IMR-90 (cell line): ENCODE results near the gene OR7C1.

Experiments used
- BHLHE40 ChIP-seq: fragments of 150-350 bp; IDR thresholded peaks from 2 replicates; pipeline ENCODE4 v1.6.1; 2016; ENCODE audit warnings: mild to moderate bottlenecking, low read depth, low read length
- CHD1 ChIP-seq: IDR thresholded peaks from 2 replicates; pipeline ENCODE4 v1.6.1; 2012; ENCODE audit warnings: low read depth, low read length, improper control_type of control experiment
- FOS ChIP-seq: fragments of 150-350 bp; IDR thresholded peaks from 2 replicates; pipeline ENCODE4 v1.6.1; 2016; ENCODE audit warnings: low read depth, low read length
- MAZ ChIP-seq: IDR thresholded peaks from 2 replicates; pipeline ENCODE4 v1.6.1; 2012; ENCODE audit warnings: low read depth, mild to moderate bottlenecking, low read length, improper control_type of control experiment, moderate library complexity, borderline replicate concordance
- MXI1 ChIP-seq: IDR thresholded peaks from 2 replicates; pipeline ENCODE4 v1.6.1; 2012; ENCODE audit warnings: low read depth, mild to moderate bottlenecking, low read length, moderate library complexity, borderline replicate concordance
- NFE2L2 ChIP-seq: fragments of 150-350 bp; IDR thresholded peaks from 2 replicates; pipeline ENCODE4 v1.6.1; 2016; ENCODE audit warnings: low read depth, mild to moderate bottlenecking, low read length
- POLR2A ChIP-seq: IDR thresholded peaks from 2 replicates; pipeline ENCODE4 v1.6.1; 2012; ENCODE audit warnings: mild to moderate bottlenecking, low read depth, low read length
- RAD21 ChIP-seq: IDR thresholded peaks from 2 replicates; pipeline ENCODE4 v1.6.1; 2012; ENCODE audit warnings: low read length, improper control_type of control experiment
- RCOR1 ChIP-seq: IDR thresholded peaks from 2 replicates; pipeline ENCODE4 v1.6.1; 2012; ENCODE audit warnings: mild to moderate bottlenecking, low read length, improper control_type of control experiment; ENCODE audit not compliant: insufficient replicate concordance
- SMC3 ChIP-seq: fragments of 150-350 bp; IDR thresholded peaks from 2 replicates; pipeline ENCODE4 v1.6.1; 2016; ENCODE audit warnings: low read depth, mild to moderate bottlenecking, antibody characterized with exemption, low read length, moderate library complexity
- TF ChIP-seq, protein P1 (sequence below): conservative IDR thresholded peaks from 2 replicates; pipeline ENCODE4 v1.5.1; 2012; ENCODE audit warnings: mild to moderate bottlenecking, low read depth, low read length, improper control_type of control experiment
- TF ChIP-seq, protein P2 (sequence below): fragments of 150-350 bp; IDR thresholded peaks from 2 replicates; pipeline ENCODE4 v1.6.1; 2016; ENCODE audit warnings: low read depth, mild to moderate bottlenecking, low read length, moderate library complexity, borderline replicate concordance

DNA sequence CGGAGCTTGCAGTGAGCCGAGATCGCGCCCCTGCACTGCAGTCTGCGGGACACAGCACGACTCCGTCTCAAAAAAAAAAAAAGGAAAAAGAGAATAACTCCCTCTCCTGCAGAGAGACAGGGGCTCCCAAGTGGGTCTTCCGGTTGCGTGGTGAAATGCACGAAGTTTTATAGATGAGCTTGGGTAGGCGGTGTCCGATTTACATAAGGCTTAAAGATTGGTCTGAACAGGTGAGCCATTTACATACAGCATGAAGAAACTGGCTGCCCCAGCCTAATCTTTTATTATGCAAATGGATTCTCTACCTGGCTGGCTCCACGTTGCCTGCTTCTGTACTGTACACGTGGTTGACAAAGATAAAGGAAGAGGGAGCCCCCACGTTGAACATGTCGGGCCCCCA, 76.2 kb downstream of the OR7C1 start:
- TF ChIP-seq SMC3 (no peak), POLR2A (no peak), FOS (no peak), MAZ (no peak), MXI1 (no peak), RCOR1 (no peak), RAD21 (no peak), BHLHE40 (no peak), CHD1 (no peak), NFE2L2 (no peak)
- TF ChIP-seq, protein P1, sequence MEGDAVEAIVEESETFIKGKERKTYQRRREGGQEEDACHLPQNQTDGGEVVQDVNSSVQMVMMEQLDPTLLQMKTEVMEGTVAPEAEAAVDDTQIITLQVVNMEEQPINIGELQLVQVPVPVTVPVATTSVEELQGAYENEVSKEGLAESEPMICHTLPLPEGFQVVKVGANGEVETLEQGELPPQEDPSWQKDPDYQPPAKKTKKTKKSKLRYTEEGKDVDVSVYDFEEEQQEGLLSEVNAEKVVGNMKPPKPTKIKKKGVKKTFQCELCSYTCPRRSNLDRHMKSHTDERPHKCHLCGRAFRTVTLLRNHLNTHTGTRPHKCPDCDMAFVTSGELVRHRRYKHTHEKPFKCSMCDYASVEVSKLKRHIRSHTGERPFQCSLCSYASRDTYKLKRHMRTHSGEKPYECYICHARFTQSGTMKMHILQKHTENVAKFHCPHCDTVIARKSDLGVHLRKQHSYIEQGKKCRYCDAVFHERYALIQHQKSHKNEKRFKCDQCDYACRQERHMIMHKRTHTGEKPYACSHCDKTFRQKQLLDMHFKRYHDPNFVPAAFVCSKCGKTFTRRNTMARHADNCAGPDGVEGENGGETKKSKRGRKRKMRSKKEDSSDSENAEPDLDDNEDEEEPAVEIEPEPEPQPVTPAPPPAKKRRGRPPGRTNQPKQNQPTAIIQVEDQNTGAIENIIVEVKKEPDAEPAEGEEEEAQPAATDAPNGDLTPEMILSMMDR, result no peak
- TF ChIP-seq, protein P2, sequence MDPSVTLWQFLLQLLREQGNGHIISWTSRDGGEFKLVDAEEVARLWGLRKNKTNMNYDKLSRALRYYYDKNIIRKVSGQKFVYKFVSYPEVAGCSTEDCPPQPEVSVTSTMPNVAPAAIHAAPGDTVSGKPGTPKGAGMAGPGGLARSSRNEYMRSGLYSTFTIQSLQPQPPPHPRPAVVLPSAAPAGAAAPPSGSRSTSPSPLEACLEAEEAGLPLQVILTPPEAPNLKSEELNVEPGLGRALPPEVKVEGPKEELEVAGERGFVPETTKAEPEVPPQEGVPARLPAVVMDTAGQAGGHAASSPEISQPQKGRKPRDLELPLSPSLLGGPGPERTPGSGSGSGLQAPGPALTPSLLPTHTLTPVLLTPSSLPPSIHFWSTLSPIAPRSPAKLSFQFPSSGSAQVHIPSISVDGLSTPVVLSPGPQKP, result no peak
